Body of pancreas (tissue), 4 donors: Measurements from ENCODE around the gene RWDD4.

ENCODE experiments used
- CTCF ChIP-seq, 7 experiments: fragments of 450-650 bp in 4 of 7; fragments of 200-600 bp in 3 of 7; sonication (generic) in 3 of 7; IDR thresholded peaks; one replicate each; pipeline ENCODE4 v1.5.1; 2016 to 2019; ENCODE audit warnings: antibody characterized with exemption in 7 of 7
- POLR2A ChIP-seq, 3 donors: fragments of 450-650 bp; IDR thresholded peaks; one replicate each; pipeline ENCODE4 v1.6.1; 2016; ENCODE audit warnings: antibody characterized with exemption in 3 of 3, mild to moderate bottlenecking in 2 of 3

- TF ChIP-seq POLR2A (IDR thresholded peaks at IDR 0.05) (no peak), CTCF (IDR thresholded peaks at IDR 0.05) (no peak)
Observed at GRCh38 chr4:183618681-183619080, 40.3 kb downstream of the RWDD4 start.
